Measurements from ENCODE around the gene ESAM. TPM values are rescaled to one million over a fixed set of nuclear protein-coding genes. Genes with fewer than 3 reads are reported as not detected.
A peak's percentile ranks its signal among the peaks of the same experiment; 100 is the strongest.

ESAM gene
- total RNA-seq, 4 donors from 2014 or later: 18.7 to 91.6 (median 47.7) TPM

- no peak for DNase-seq
- TF ChIP-seq CTCF (IDR thresholded peaks at IDR 0.05): no peak
- no peak for TF ChIP-seq POLR2A (IDR thresholded peaks at IDR 0.05)
- Histone ChIP-seq H3K27me3 (peaks cover 0 to 18% of the 10 kb centered on the region in 2 donors), H3K27ac (no peak overlapping the region), H3K36me3 (no peaks in the 10 kb centered on the region), H3K4me3 (no peak overlapping the region), H3K9me3 (no peaks in the 10 kb centered on the region), H3K4me1 (no peaks in the 10 kb centered on the region)
- intact Hi-C loops (cut with DNase I; ENCODE audit: low total_unique reads): no loop called here
Measured at GRCh38 chr11:124752471-124753102, 9.5 kb downstream of the ESAM start.

- Histone ChIP-seq H3K36me3 (no peaks in the 10 kb centered on the region), H3K27ac (no peak within 1 kb of the TSS), H3K9me3 (no peaks in the 10 kb centered on the region), H3K4me1 (no peaks in the 10 kb centered on the region), H3K4me3 (no peak within 1 kb of the TSS), H3K27me3 (peaks cover under 1 to 14% of the 10 kb centered on the region in 2 donors)
- intact Hi-C loops (cut with DNase I; ENCODE audit: low total_unique reads): no loop called here
- DNase-seq: no peak
- TF ChIP-seq POLR2A (IDR thresholded peaks at IDR 0.05): no peak
- TF ChIP-seq CTCF (IDR thresholded peaks at IDR 0.05): no peak
Measured at GRCh38 chr11:124751741-124752470, 10.2 kb downstream of the ESAM start, which contains the start of gene VSIG2. VSIG2 (minus strand) TSS chr11:124752255; CDS start chr11:124752137, 118 bp downstream.

DNA sequence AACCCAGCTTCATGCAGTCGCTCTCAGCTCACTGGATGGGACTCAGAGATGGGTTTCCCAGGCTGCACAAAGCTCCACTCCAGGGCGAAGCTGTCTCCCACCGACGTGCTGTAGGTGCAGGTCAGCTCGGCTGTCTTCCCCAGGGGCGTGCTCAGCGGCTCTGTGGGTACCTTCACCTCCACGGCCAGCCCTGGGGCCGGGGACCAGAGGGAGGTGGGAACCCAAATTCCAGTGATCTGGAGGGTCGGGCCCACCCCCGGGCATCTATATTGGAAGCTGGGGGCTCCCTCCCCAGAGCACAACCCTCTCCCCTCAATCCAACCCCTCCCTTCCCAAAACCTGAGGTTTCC, 10.7 kb downstream of the ESAM start:
- H3K27ac ChIP-seq: no peak overlapping the region
- no peaks in the 10 kb centered on the region for H3K9me3 ChIP-seq
- DNase-seq: no peak
- TF ChIP-seq POLR2A (IDR thresholded peaks at IDR 0.05): no peak
- no peak for TF ChIP-seq CTCF (IDR thresholded peaks at IDR 0.05)
- no peak overlapping the region for H3K4me3 ChIP-seq
- no peaks in the 10 kb centered on the region for H3K36me3 ChIP-seq
- peaks cover 6 to 14% of the 10 kb centered on the region in 2 donors for H3K27me3 ChIP-seq
- no peaks in the 10 kb centered on the region for H3K4me1 ChIP-seq
- intact Hi-C loops (cut with DNase I; ENCODE audit: low total_unique reads): no loop called here

GRCh38 chr11:124749912-124750311, 12.2 kb downstream of the ESAM start:
- DNase-seq: no peak
- Histone ChIP-seq H3K9me3 (no peaks in the 10 kb centered on the region), H3K36me3 (no peaks in the 10 kb centered on the region), H3K27me3 (peaks cover 6 to 24% of the 10 kb centered on the region in 2 donors), H3K4me1 (no peaks in the 10 kb centered on the region), H3K27ac (peak overlapping the region in 1 of 2 donors; percentile 21), H3K4me3 (no peak overlapping the region)
- intact Hi-C loops (cut with DNase I; ENCODE audit: low total_unique reads): no loop called here
- TF ChIP-seq CTCF (IDR thresholded peaks at IDR 0.05): no peak
